Trophoblast cell (in vitro differentiated cells and primary cell): ENCODE results near the gene ARF4.
A peak's percentile ranks its signal among the peaks of the same experiment; 100 is the strongest.

Experiments used
- DNase-seq, 2 donors: peaks; one replicate each; pipeline ENCODE4 v3.0.0-alpha.2; 2016
- H2AFZ ChIP-seq: 2 replicates; pipeline ENCODE4 v1.6.1; 2013; ENCODE audit warnings: low read length, moderate library complexity, mild to moderate bottlenecking; ENCODE audit not compliant: insufficient read depth, poor library complexity
- H2AK5ac ChIP-seq: 2 replicates; pipeline ENCODE4 v1.6.1; 2013; ENCODE audit warnings: mild to moderate bottlenecking, low read length
- H2BK120ac ChIP-seq: 2 replicates; pipeline ENCODE4 v1.6.1; 2013; ENCODE audit warnings: low read length, mild to moderate bottlenecking, moderate library complexity; ENCODE audit not compliant: insufficient read depth, poor library complexity
- H2BK12ac ChIP-seq: 2 replicates; pipeline ENCODE4 v1.6.1; 2013; ENCODE audit warnings: mild to moderate bottlenecking, low read length, moderate library complexity
- H2BK5ac ChIP-seq: 2 replicates; pipeline ENCODE4 v1.6.1; 2013; ENCODE audit warnings: low read length, low read depth, moderate library complexity, mild to moderate bottlenecking; ENCODE audit not compliant: poor library complexity
- H3K14ac ChIP-seq: 2 replicates; pipeline ENCODE4 v1.6.1; 2013; ENCODE audit warnings: mild to moderate bottlenecking, low read length
- H3K18ac ChIP-seq: 2 replicates; pipeline ENCODE4 v1.6.1; 2013; ENCODE audit warnings: mild to moderate bottlenecking, low read length
- H3K23ac ChIP-seq: 2 replicates; pipeline ENCODE4 v1.6.1; 2013; ENCODE audit warnings: low read length
- H3K27ac ChIP-seq: 2 replicates; pipeline ENCODE4 v1.5.1; 2013; ENCODE audit warnings: low read depth, mild to moderate bottlenecking, inconsistent platforms, low read length, moderate library complexity
- H3K27me3 ChIP-seq: 2 replicates; pipeline ENCODE4 v1.6.1; 2013; ENCODE audit warnings: inconsistent platforms, mild to moderate bottlenecking, low read length, moderate library complexity; ENCODE audit not compliant: insufficient read depth
- H3K36me3 ChIP-seq, 2 experiments: 1 replicate in 1 of 2; 2 replicates in 1 of 2; pipeline ENCODE4 v1.6.1; 2013; ENCODE audit warnings: low read length in 2 of 2, mild to moderate bottlenecking in 2 of 2, moderate library complexity in 1 of 2; ENCODE audit not compliant: insufficient read depth in 2 of 2, control insufficient read depth in 1 of 2
- H3K4ac ChIP-seq: 2 replicates; pipeline ENCODE4 v1.6.1; 2013; ENCODE audit warnings: low read depth, mild to moderate bottlenecking, low read length, moderate library complexity
- H3K4me1 ChIP-seq, 2 experiments: 1 replicate in 1 of 2; 2 replicates in 1 of 2; pipeline ENCODE4 v1.6.1; 2013; ENCODE audit warnings: low read length in 2 of 2, mild to moderate bottlenecking in 2 of 2, moderate library complexity in 1 of 2; ENCODE audit not compliant: insufficient read depth in 2 of 2, control insufficient read depth in 1 of 2
- H3K4me2 ChIP-seq: 2 replicates; pipeline ENCODE4 v1.6.1; 2013; ENCODE audit warnings: inconsistent platforms, mild to moderate bottlenecking, low read length, moderate library complexity
- H3K4me3 ChIP-seq: 2 replicates; pipeline ENCODE4 v1.5.1; 2013; ENCODE audit warnings: mild to moderate bottlenecking, low read depth, low read length, inconsistent platforms
- H3K79me1 ChIP-seq: one replicate; pipeline ENCODE4 v1.6.1; 2013; ENCODE audit warnings: low read length
- H3K79me2 ChIP-seq: 2 replicates; pipeline ENCODE4 v1.6.1; 2013; ENCODE audit warnings: low read length, mild to moderate bottlenecking; ENCODE audit not compliant: control insufficient read depth, insufficient read depth, poor library complexity
- H3K9ac ChIP-seq: 2 replicates; pipeline ENCODE4 v1.6.1; 2013; ENCODE audit warnings: mild to moderate bottlenecking, low read length
- H3K9me3 ChIP-seq: 2 replicates; pipeline ENCODE4 v1.6.1; 2013; ENCODE audit warnings: low read depth, mild to moderate bottlenecking, control low read depth, inconsistent platforms, low read length; ENCODE audit not compliant: insufficient read depth
- H4K12ac ChIP-seq: 2 replicates; pipeline ENCODE4 v1.6.1; 2013; ENCODE audit warnings: low read depth, mild to moderate bottlenecking, low read length, moderate library complexity
- H4K8ac ChIP-seq: 2 replicates; pipeline ENCODE4 v1.6.1; 2013; ENCODE audit warnings: low read depth, mild to moderate bottlenecking, low read length, moderate library complexity
- H4K91ac ChIP-seq: one replicate; pipeline ENCODE4 v1.6.1; 2013; ENCODE audit warnings: low read depth, mild to moderate bottlenecking, low read length, moderate library complexity
- WGBS: extraction: QIAGEN DNeasy Blood & Tissue Kit; methylation state at CpG from one replicate; pipeline ENCODE4 v1.1.7; 2013; ENCODE audit warnings: missing lambda C conversion rate; ENCODE audit not compliant: insufficient read length, insufficient coverage; ENCODE audit errors: extremely low coverage; 5-methylcytosine and 5-hydroxymethylcytosine counted together

ARF4 gene

DNA sequence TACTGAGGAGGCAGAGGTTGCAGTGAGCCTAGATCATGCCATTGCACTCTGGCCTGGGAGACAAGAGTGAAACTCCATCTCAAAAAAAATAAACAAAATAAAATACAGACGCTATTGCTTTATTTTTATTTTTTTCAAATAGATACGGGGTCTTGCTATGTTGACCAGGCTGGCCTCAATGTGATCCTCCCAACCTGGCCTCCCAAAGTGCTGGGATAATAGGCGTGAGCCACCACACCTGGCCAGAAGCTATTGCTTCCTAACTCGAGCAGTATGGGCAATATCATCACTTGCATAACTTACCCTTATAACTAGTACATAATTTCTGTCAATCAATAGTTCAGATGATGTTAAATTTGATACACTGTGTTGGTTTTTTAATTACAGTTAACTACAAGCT is 3.0 kb downstream of the ARF4 start:
- Histone ChIP-seq H3K79me2 (peaks cover 24% of the 10 kb centered on the region), H3K23ac (no peak overlapping the region), H2BK120ac (no peak overlapping the region), H3K9ac (no peak overlapping the region), H2AFZ (no peak overlapping the region), H3K27me3 (no peaks in the 10 kb centered on the region), H3K4me3 (no peak overlapping the region), H4K91ac (no peak overlapping the region), H3K36me3 (peaks cover 6 to 7% of the 10 kb centered on the region in 2 experiments), H4K8ac (no peak overlapping the region), H3K27ac (no peak overlapping the region), H3K4me1 (peaks cover 0 to 7% of the 10 kb centered on the region in 2 experiments), H4K12ac (no peak overlapping the region), H3K14ac (no peak overlapping the region), H3K79me1 (peaks cover 10% of the 10 kb centered on the region), H3K9me3 (no peaks in the 10 kb centered on the region), H3K18ac (no peak overlapping the region), H2BK5ac (no peak overlapping the region), H2BK12ac (no peak overlapping the region), H3K4me2 (no peak overlapping the region), H2AK5ac (no peak overlapping the region), H3K4ac (peak overlapping the region; percentile 99)
- WGBS = no CpG with 5 or more reads among the region's 4 CpGs
- no peak for DNase-seq

DNA sequence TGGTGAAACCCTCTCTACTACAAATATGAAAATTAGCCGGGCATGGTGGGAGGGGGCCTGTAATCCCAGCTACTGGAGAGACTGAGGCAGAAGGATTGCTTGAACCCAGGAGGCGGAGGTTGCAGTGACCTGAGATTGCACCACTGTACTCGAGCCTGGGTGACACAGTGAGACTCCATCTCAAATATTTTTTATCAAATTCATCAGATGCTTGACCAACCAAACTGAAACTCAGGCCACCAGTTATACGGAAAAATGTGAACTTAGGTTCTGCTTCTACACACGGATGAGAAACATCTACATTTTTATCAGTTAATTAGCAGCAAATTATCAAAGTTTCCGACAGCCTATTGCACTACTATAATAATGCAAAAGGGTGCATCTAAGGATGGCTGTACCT is 4.8 kb downstream of the ARF4 start:
- Histone ChIP-seq H3K9ac (no peak overlapping the region), H3K4me1 (peaks cover 0 to 7% of the 10 kb centered on the region in 2 experiments), H3K79me2 (peaks cover 29% of the 10 kb centered on the region), H2AK5ac (no peak overlapping the region), H3K4ac (peak overlapping the region; percentile 96), H4K12ac (no peak overlapping the region), H2BK12ac (no peak overlapping the region), H3K23ac (no peak overlapping the region), H2AFZ (no peak overlapping the region), H3K27ac (no peak overlapping the region), H3K36me3 (peaks cover 8% of the 10 kb centered on the region in 2 experiments), H4K91ac (no peak overlapping the region), H3K27me3 (no peaks in the 10 kb centered on the region), H3K18ac (no peak overlapping the region), H4K8ac (no peak overlapping the region), H3K79me1 (peaks cover 7% of the 10 kb centered on the region), H2BK120ac (no peak overlapping the region), H3K4me3 (no peak overlapping the region), H3K9me3 (no peaks in the 10 kb centered on the region), H3K4me2 (peak overlapping the region; percentile 30), H3K14ac (no peak overlapping the region), H2BK5ac (no peak overlapping the region)
- DNase-seq = peak; percentile 60 to 87
- no CpG with 5 or more reads among the region's 6 CpGs for WGBS

DNA sequence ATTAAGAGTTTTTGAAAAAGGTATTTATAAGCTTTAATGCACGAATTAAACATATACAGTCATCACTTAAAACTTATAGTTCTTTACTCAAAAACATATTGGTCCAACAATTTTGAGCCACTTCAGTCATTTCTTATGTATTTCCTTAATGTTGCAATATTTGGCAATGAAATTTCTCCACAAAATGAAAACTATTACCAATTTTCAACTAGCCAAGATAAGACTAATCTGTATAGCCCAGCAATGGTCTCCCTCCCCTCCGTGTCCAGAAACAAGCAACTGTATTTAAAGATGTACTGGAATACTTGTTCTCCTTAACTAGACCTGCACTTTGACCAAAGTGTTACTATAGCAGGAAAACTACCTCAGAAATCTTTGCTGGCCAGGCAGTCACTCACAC is 9.2 kb downstream of the ARF4 start:
- no peak overlapping the region for H2BK120ac ChIP-seq

GRCh38 chr3:57586778-57587177 is 10.4 kb downstream of the ARF4 start:
- Histone ChIP-seq H4K12ac (no peak overlapping the region), H3K27ac (no peak overlapping the region), H3K9ac (no peak overlapping the region), H2BK120ac (no peak overlapping the region), H3K79me2 (peaks cover 16% of the 10 kb centered on the region), H2AK5ac (no peak overlapping the region), H3K4me2 (no peak overlapping the region), H3K14ac (no peak overlapping the region), H3K4ac (peak overlapping the region; percentile 99), H3K4me3 (no peak overlapping the region), H2BK12ac (no peak overlapping the region), H3K23ac (no peak overlapping the region), H3K27me3 (no peaks in the 10 kb centered on the region), H4K8ac (no peak overlapping the region), H3K36me3 (peaks cover 15 to 17% of the 10 kb centered on the region in 2 experiments), H3K9me3 (no peaks in the 10 kb centered on the region), H2AFZ (no peak overlapping the region), H3K18ac (no peak overlapping the region), H4K91ac (no peak overlapping the region), H3K4me1 (peaks cover 0 to 3% of the 10 kb centered on the region in 2 experiments), H2BK5ac (no peak overlapping the region), H3K79me1 (no peaks in the 10 kb centered on the region)
- no CpG with 5 or more reads among the region's 6 CpGs for WGBS
- DNase-seq = no peak

More for the DNA sequence above, 9.2 kb downstream of the ARF4 start:
- no peak overlapping the region for H2AFZ ChIP-seq
- H3K27ac ChIP-seq = no peak overlapping the region
- no peaks in the 10 kb centered on the region for H3K27me3 ChIP-seq
- no peaks in the 10 kb centered on the region for H3K79me1 ChIP-seq
- H4K12ac ChIP-seq = no peak overlapping the region
- DNase-seq = no peak
- H2BK12ac ChIP-seq = no peak overlapping the region
- no peak overlapping the region for H4K91ac ChIP-seq
- peaks cover 18% of the 10 kb centered on the region for H3K79me2 ChIP-seq
- no peak overlapping the region for H2AK5ac ChIP-seq
- no peak overlapping the region for H3K23ac ChIP-seq
- H3K9ac ChIP-seq = no peak overlapping the region
- no CpG with 5 or more reads among the region's 2 CpGs for WGBS
- H3K9me3 ChIP-seq = no peaks in the 10 kb centered on the region
- no peak overlapping the region for H2BK5ac ChIP-seq
- H3K14ac ChIP-seq = no peak overlapping the region
- H3K4me1 ChIP-seq = peaks cover 0 to 5% of the 10 kb centered on the region in 2 experiments
- no peak overlapping the region for H4K8ac ChIP-seq
- H3K36me3 ChIP-seq = peaks cover 15% of the 10 kb centered on the region in 2 experiments
- no peak overlapping the region for H3K4me3 ChIP-seq
- H3K4me2 ChIP-seq = no peak overlapping the region
- H3K18ac ChIP-seq = no peak overlapping the region
- peak overlapping the region; percentile 88 for H3K4ac ChIP-seq
